HG03196 (cell line): ENCODE measurements around the gene DCD.
A peak's percentile ranks its signal among the peaks of the same experiment; 100 is the strongest.

Experiments used
- ATAC-seq: cut with Tn5 transposase; IDR thresholded peaks from one replicate; pipeline ENCODE4 v1.9.1; 2021; ENCODE audit not compliant: unreplicated experiment

The DCD gene

DNA sequence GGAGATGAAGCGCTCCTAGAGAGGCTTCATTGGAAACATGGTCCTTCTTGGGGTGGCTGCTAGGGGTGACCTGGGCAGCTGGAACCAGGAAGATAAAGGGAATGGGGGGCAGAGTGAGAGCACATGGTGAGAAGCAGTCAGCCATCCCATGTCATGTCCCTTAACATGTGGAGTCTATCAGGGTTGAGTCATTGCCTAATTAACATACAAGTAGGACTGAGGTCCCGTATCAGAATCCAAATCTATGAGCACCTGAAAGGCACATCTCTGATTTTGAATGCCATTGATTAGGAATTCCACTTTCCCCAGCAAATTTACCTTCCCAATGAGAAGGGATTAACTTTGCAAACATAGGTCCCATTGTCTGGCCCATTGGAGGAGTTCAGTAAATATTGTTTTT, 39.4 kb downstream of the DCD start:
- ATAC-seq: no peak

DNA sequence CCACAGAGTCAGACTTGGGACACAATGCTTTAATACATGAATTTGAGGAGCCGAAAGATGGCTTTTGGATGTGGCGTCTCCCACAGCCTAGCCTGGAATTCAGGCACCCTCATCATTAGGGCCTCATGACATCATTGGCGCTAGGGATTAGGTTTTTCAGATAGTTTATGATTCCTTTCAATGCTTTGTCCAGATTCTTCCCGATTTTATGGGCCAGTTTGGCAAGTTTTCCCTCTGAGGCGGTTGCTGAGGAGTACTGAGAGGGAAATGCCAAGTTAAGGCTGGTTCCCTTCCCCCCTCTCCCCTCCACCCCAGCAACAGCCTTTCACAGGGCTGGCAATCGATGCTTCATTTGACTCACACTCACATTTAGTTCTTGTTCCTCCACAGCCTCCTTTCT, 40.0 kb downstream of the DCD start:
- no peak for ATAC-seq

DNA sequence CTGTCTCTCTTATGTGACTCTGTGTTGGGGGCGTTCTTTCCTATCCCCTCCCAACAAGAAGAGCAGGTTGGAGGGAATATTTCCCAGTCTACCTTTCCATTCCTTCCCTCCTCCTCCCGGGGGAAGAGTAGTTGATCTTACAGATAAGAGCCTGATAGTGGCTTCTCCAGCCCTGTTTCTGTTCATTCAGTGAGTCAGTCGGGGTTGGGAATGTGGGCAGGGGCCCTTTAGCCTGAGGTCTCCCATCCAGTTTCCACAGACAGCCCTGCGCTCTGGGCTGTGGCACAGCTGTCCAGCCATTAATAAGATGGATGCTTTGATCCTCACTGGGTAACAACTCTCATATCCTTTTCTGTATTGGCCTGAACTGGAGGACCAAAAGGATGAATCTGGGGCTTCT, 41.6 kb downstream of the DCD start:
- no peak for ATAC-seq

DNA sequence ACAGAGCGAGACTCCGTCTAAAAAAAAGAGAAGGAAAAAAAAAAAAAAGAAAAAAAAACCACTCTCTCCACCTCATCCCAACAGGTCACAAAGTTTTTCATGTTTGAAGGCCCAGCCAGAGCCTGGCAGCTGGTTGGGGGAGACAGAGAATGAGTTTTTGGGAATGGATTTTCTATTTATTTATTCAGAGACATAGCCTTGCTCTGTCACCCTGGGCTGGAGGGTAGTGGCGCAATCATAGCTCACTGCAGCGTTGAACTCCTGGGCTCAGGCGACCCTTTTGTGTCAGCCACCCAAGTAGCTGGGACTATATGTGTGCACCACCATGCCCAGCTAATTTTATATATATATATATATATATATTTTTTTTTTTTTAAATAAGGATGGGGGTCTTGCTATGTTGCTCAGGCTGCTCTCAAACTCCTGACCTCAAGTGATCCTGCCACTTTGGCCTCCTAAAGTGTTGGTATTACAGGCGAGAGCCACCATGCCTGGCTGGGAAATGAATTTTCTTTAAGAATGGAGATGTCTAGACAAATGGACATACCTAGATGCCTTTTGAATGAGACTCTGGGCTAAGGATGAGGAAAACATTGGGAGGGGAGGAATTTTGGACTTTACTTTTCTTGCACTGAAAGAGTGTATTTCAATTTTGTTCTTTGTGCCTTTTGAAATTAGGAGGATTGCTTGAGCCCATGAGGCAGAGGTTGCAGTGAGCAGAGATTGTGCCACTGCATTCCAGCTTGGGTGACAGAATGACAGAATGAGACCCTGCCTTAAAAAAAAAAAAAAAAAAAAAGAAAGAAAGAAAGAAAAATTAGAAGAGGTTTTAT, 42.8 kb downstream of the DCD start:
- ATAC-seq: no peak

DNA sequence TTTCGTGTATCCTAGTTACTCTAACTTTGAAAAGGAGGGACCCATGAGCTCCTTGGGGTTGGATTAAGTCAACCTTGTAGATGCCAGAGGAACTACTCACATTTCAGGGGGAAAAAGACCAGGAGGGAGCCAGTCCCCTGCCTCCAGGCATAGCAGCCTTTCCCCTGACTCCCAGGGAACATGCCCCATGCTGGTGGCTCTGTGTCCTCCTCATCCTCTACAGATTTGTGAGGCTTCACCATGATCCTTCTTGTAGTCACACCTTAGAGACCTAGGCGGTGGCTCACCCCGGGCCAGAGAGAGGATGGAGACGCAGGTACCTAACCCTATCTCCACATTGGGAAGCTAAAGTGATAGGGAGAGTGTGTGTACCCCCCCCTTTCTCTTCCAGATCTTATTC, 43.7 kb downstream of the DCD start:
- ATAC-seq: no peak

DNA sequence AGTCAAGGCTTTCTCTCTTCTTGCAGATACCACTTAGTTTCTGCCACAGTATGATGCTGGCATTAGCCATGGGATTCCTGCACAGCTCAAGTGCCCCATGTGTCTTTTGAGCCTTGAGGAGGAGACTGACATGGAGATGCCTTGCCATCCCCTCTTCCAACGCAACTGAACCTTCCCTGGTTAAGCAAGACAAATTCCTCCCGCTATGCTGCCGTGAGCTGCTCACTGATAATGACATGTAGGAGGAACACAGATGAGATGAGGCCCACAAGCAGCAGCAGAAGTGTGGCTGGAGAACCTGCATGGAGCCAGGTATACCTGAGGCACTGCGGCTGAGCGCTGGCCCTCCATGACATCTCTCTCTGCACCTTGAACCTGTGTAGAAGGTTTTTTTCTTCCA, 44.3 kb downstream of the DCD start:
- no peak for ATAC-seq

DNA sequence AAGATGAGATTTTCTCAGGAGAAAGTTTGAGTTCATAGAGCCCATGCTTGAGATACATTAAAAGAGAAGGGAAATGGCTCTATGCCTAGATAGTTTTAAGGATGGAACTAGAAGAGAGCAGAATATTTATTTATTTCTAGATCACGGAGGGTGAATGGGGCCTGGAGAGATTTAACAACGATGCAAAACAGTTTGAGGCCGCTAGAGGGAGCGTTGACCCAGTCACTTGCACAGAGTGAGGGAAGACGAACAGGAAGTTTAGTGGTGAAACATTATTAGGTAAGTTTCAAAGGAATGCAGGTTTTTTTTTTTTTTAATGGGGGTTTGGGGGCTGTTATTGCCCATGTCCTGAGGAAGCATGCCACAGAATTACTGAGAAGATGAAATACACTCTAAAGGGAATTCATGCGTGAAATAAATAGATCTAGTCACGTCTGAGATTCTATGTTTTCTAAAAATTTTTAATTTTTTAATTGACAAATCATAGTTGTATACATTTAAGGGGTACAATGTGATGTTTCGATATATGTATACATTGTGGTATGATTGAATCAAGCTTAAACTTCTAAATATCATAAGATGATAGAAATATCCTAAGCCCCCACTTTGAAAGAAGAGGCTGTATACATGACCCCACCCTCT, 44.9 kb downstream of the DCD start:
- ATAC-seq: peak; percentile 87

DNA sequence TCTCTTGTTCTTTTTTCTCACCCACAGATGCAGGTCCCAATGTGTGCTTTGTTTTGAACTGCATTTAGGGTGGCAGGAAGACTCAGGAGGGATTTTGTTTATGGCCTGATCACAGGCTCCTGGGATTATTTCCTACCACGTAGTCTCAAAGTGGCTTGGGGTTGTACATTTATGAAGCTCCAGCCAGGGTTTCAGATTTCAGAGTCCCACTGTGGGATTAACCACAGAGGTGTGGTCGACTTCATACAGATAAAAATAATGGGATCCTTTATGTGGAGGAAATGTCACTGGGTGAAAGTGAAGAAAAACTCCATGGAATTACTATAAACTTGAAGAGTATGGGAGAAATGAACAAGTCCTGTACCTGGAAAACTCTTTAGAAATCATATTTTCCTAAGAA, 45.5 kb downstream of the DCD start:
- no peak for ATAC-seq

DNA sequence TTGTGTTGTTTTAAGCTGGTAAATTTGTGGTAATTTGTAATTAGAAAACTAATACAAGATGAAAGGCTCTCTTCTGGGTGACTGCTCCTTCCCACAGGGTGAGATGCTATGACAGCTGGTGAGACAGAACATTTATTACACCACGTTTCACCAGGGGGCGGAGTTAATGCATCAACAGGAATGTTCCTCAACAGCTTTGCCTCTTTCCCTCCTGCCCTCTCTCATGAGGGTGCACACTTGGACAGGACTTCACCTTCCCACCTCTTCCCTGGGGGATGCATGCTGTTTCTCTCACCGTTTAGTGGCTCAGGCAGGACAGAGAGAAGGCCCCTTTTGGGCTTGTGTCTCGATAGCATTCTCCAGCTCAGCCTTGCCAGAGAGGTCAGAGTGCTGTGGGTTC, 46.3 kb downstream of the DCD start:
- ATAC-seq: no peak

DNA sequence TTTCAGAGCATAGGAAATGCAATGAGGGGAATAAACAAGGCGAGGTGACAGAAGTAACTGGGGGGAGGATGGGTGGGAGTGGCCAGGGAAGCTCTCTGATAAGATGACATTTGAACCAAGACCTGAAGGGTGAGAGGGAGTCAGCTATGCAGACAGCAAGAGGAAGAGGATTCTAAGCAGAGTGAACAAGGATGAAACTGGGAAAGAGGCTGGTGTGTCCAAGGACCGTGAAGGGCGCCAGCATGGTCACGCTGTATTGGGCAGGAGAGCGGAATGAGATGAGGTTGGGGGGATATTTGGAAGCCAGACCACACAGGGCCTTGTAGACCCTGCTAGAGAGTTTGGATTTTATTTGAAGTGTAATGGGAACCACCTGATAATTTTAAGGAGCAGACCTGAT, 49.2 kb downstream of the DCD start:
- no peak for ATAC-seq

DNA sequence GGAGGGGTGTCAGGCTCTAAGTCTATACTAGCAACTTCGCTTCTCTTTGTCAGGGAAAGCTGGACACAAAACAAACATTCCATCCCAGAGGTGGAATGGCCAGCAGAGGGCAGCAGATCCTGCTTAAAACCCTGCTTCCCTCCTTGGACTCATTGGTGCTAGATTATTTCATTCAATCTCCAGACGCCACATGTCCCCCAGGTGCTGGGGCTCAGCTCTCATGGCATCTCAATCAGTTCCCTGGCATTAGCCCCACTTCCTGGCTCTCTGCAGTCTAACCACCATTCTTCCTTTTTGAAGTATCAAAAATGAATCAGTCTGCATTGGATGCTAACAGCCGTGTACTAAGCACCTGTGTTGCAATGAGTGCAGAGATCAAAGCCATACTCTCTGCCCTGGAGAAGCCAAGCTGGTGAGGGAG, 51.6 kb downstream of the DCD start:
- no peak for ATAC-seq

DNA sequence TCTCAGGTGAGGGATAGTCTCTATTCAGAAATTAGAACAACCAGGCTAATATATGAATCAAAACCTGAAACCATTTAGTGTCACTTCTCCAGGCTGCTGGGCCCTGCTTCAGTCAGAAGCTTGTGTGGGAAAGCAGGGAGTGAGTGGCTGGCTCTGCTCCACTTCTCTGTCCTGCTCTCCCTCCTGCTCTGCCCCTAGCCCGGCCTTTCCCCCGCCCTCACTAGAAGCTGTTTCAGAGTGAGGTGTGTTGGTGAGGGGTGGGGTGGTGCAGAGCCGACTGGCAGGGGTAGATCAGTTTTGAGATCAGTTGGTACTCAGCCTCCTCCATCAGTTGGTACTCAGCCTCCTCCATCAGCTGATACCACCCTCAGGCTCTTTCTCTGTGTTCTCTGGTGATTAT, 52.7 kb downstream of the DCD start:
- no peak for ATAC-seq
